HCT116 (cell line): ENCODE measurements around the gene FNIP2.

ENCODE experiments used
- POLR2A ChIP-seq: IDR thresholded peaks from 2 replicates; pipeline ENCODE4 v1.7.0; 2011; ENCODE audit warnings: borderline replicate concordance; ENCODE audit not compliant: insufficient read depth, insufficient read length; ENCODE audit errors: extremely low read depth
- TCF7L2 ChIP-seq: IDR thresholded peaks from 2 replicates; pipeline ENCODE4 v1.7.0; 2011; ENCODE audit warnings: borderline replicate concordance, inconsistent platforms; ENCODE audit not compliant: insufficient read depth, insufficient read length; ENCODE audit errors: extremely low read depth

DNA sequence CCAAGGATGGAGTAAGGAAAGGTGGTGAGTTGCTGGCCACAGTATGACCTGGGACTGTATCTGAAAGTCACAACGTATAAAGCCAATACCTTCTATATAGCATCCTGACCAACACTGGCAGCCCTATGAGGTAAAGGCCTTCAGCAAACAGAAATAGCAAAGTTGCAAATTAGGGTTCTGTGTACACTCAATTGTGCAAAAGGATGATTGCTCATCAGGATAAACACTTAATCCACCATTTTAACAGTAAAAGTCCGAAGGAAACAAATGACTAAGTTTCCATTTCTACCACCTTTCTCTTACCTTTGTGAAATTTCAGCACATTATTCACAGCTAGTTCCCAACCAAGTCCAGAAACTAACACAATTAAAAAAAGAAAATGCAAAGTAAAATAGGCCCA is 1.4 kb upstream of the FNIP2 start:
- no peak for TF ChIP-seq POLR2A
- no peak for TF ChIP-seq TCF7L2
